ENCODE measurements around the gene RNASE1. TPM values are rescaled to one million over a fixed set of nuclear protein-coding genes. Genes with fewer than 3 reads are reported as not detected.

RNASE1 gene
- total and polyA plus RNA-seq, 2 experiments from 2014 or later, result 0.56 to 1.7 TPM

DNA sequence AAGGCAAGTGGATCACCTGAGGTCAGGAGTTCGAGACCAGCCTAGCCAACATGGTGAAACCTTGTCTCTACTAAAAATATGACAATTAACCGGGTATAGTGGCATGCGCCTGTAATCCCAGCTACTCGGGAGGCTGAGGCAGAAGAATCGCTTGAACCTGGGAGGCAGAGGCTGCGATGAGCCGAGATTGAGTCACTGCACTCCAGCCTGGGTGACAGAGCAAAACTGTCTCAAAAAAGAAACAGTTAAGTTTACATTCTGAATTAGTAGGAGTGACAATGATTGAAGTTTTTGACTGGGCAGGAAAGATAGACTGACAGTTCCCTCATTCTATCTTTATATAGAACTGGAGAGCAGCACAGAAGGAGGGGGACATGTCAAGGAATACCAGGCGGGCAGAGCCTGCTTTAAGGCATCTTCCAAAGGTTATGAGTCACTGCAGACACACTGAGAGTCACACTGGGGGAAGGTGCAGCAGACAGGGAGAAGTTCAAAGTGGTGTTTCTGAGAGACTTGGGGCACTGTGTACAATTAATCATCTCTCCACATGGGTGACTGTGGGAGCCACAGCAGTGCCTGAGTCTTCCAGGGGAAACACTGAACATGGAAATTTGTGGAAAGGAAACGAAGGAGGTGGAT is 45.8 kb upstream of the RNASE1 start (continued):
- no peak for TF ChIP-seq ZNF462 (CRISPR knock-in tag; IDR thresholded peaks at IDR 0.05)
- TF ChIP-seq ZNF114 (CRISPR knock-in tag; IDR thresholded peaks at IDR 0.05), result no peak
- TF ChIP-seq STAT1 (IDR thresholded peaks at IDR 0.05; ENCODE audit: unreplicated experiment), result no peak

DNA sequence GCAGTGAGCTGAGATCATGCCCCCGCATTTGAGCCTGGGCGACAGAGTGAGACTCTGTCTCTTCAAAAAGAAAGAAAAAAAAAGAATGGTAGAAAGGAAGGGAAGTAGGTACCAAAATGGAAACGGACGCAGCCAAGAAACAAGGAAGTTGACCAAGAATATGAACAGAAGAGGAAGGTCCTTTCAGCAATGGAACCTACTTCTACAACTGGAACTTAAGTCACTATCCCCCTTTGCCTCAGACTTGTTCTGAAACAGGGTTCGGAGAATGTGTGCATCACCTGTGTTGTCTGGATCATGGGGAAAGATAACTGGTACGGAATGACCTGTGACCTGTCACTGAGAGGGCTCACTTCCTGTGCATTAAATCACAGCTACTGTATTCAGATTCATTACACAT is 43.9 kb upstream of the RNASE1 start:
- no peak for TF ChIP-seq NANOG (IDR thresholded peaks at IDR 0.05; ENCODE audit: borderline replicate concordance)
- TF ChIP-seq CREB1 (CRISPR knock-in tag; IDR thresholded peaks at IDR 0.05; ENCODE audit: low read depth), result no peak
- no peak for TF ChIP-seq STAT1 (IDR thresholded peaks at IDR 0.05; ENCODE audit: unreplicated experiment)
- TF ChIP-seq CTCF (conservative IDR thresholded peaks at IDR 0.05; ENCODE audit: low read depth in 2 of 2), result no peak
- no peak for TF ChIP-seq JUNB (IDR thresholded peaks at IDR 0.05; ENCODE audit: unreplicated experiment)
- no peak for TF ChIP-seq ZNF331 (CRISPR knock-in tag; IDR thresholded peaks at IDR 0.05; ENCODE audit: low read depth)
- no peak for TF ChIP-seq ETS1 (IDR thresholded peaks at IDR 0.05)
- TF ChIP-seq EZH2phosphoT487 (IDR thresholded peaks at IDR 0.05; ENCODE audit: unreplicated experiment), result no peak
- no peak for TF ChIP-seq ZNF114 (CRISPR knock-in tag; IDR thresholded peaks at IDR 0.05)
- TF ChIP-seq REST (IDR thresholded peaks at IDR 0.05; ENCODE audit: unreplicated experiment), result no peak
- no peak for TF ChIP-seq EZH2 (IDR thresholded peaks at IDR 0.05; ENCODE audit: low read depth, unreplicated experiment)
- Mint-ChIP-seq H3K36me3 (ENCODE audit: low read depth) (no peaks in the 10 kb centered on the region), H3K4me1 (peaks cover 19% of the 10 kb centered on the region), H3K4me3 (no peak overlapping the region), H3K27me3 (ENCODE audit: insufficient read depth, low read depth, poor library complexity) (no peaks in the 10 kb centered on the region), H3K27ac (no peak overlapping the region), H3K9me3 (no peaks in the 10 kb centered on the region)
- H3K9me2 ChIP-seq (ENCODE audit: insufficient read depth), result 0 out of 2 replicates have a peak, but pooled peaks cover 3% of the 10 kb centered on the region
- peaks cover 7% of the 10 kb centered on the region; the same call in 1 of the 2 replicates for H3K4me1 ChIP-seq (ENCODE audit: insufficient read depth)
- no peaks in the 10 kb centered on the region for H4K20me1 ChIP-seq (replicated peaks; ENCODE audit: insufficient read depth)
- DNase-seq (ENCODE audit: low spot score), result no peak
- ATAC-seq, result no peak
- H3K27me3 ChIP-seq (ENCODE audit: insufficient read depth), result no peaks in the 10 kb centered on the region
- no peaks in the 10 kb centered on the region for H3F3A ChIP-seq (replicated peaks; ENCODE audit: low read depth)
- H2AFZ ChIP-seq, result no peak overlapping the region
- H3K4me2 ChIP-seq, result no peak overlapping the region
- no peak overlapping the region for H3K27ac ChIP-seq (ENCODE audit: low read depth)
- H3K4me3 ChIP-seq, result no peak overlapping the region
- no peaks in the 10 kb centered on the region for H3K36me3 ChIP-seq (ENCODE audit: insufficient read depth)
- no peaks in the 10 kb centered on the region for H3K79me2 ChIP-seq (replicated peaks; ENCODE audit: insufficient read depth)
